ENCODE results near the gene PPP6R3. TPM values are rescaled to one million over a fixed set of nuclear protein-coding genes. Genes with fewer than 3 reads are reported as not detected.

The PPP6R3 gene
- polyA plus RNA-seq, 2 donors = 23.0 to 24.8 TPM

DNA sequence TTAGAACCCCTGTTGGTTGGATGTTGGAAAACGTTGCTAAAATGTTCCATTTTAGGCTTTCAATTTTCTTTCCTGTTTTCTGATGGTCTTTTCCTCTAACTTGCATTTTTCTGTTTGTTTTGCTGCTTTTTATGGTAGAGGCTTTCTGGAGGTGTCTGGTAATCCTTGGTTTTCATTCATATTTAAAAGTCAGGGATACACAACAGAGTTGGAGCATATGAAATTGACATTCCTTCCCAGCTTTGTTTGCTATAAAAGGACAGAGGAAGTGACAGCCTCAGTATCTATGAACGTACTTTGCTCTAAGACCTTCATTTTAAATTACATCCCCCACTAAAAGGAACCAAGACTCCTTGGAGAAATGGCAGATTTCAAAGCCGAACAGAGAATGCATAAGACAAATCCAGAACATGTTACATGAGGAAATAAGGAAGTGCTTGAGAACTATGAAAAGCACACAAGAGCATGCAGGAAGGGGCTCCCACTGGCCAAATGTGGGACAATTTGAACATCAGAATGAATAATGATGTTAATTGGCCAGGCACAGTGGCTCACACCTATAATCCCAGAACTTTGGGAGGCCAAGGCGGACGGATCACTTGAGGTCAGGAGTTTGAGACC is 56.7 kb downstream of the PPP6R3 start:
- H3K9me3 ChIP-seq (ENCODE audit: control insufficient read depth in 2 of 2, insufficient read depth in 1 of 2, low read depth in 1 of 2, low read length in 1 of 2) = no peaks in the 10 kb centered on the region
- peaks cover 3 to 12% of the 10 kb centered on the region in 2 donors for H3K36me3 ChIP-seq (ENCODE audit: control insufficient read depth in 2 of 2, insufficient read depth in 2 of 2, low read length in 1 of 2)
- no peaks in the 10 kb centered on the region for H3K27me3 ChIP-seq (ENCODE audit: control insufficient read depth in 1 of 2, insufficient read depth in 2 of 2, low read length in 2 of 2)
- WGBS, 2 donors = 81 to 87% methylated on average over 5 of the region's 5 CpGs
- no peak overlapping the region for H3K27ac ChIP-seq (ENCODE audit: low read depth in 2 of 2, low read length in 1 of 2)
- no peak overlapping the region for H3K4me3 ChIP-seq (ENCODE audit: low read depth in 1 of 2, low read length in 2 of 2)
- no peaks in the 10 kb centered on the region for H3K4me1 ChIP-seq (ENCODE audit: control insufficient read depth in 2 of 2, insufficient read depth in 2 of 2, low read length in 1 of 2)

- no peak overlapping the region for H3K27ac ChIP-seq (ENCODE audit: low read depth in 2 of 2, low read length in 1 of 2)
- no peaks in the 10 kb centered on the region for H3K9me3 ChIP-seq (ENCODE audit: control insufficient read depth in 2 of 2, insufficient read depth in 1 of 2, low read depth in 1 of 2, low read length in 1 of 2)
- no peak overlapping the region for H3K4me3 ChIP-seq (ENCODE audit: low read depth in 1 of 2, low read length in 2 of 2)
- H3K27me3 ChIP-seq (ENCODE audit: control insufficient read depth in 1 of 2, insufficient read depth in 2 of 2, low read length in 2 of 2) = no peaks in the 10 kb centered on the region
- H3K4me1 ChIP-seq (ENCODE audit: control insufficient read depth in 2 of 2, insufficient read depth in 2 of 2, low read length in 1 of 2) = no peaks in the 10 kb centered on the region
- H3K36me3 ChIP-seq (ENCODE audit: control insufficient read depth in 2 of 2, insufficient read depth in 2 of 2, low read length in 1 of 2) = peaks cover 5 to 10% of the 10 kb centered on the region in 2 donors
- WGBS, 2 donors = 29 to 38% methylated on average over 1 of the region's 1 CpG
These were observed 57.6 kb downstream of the PPP6R3 start for GRCh38 chr11:68518191-68518590.

GRCh38 chr11:68521969-68522652 is 61.6 kb downstream of the PPP6R3 start:
- H3K4me3 ChIP-seq (ENCODE audit: low read depth in 1 of 2, low read length in 2 of 2) = no peak overlapping the region
- no peaks in the 10 kb centered on the region for H3K27me3 ChIP-seq (ENCODE audit: control insufficient read depth in 1 of 2, insufficient read depth in 2 of 2, low read length in 2 of 2)
- no peaks in the 10 kb centered on the region for H3K4me1 ChIP-seq (ENCODE audit: control insufficient read depth in 2 of 2, insufficient read depth in 2 of 2, low read length in 1 of 2)
- H3K27ac ChIP-seq (ENCODE audit: low read depth in 2 of 2, low read length in 1 of 2) = no peak overlapping the region
- WGBS, 2 donors = 82 to 86% methylated on average over 4 of the region's 4 CpGs
- peaks cover 9 to 20% of the 10 kb centered on the region in 2 donors for H3K36me3 ChIP-seq (ENCODE audit: control insufficient read depth in 2 of 2, insufficient read depth in 2 of 2, low read length in 1 of 2)
- no peaks in the 10 kb centered on the region for H3K9me3 ChIP-seq (ENCODE audit: control insufficient read depth in 2 of 2, insufficient read depth in 1 of 2, low read depth in 1 of 2, low read length in 1 of 2)

- Histone ChIP-seq H3K27ac (ENCODE audit: low read depth in 2 of 2, low read length in 1 of 2) (no peak overlapping the region), H3K4me1 (ENCODE audit: control insufficient read depth in 2 of 2, insufficient read depth in 2 of 2, low read length in 1 of 2) (no peaks in the 10 kb centered on the region), H3K4me3 (ENCODE audit: low read depth in 1 of 2, low read length in 2 of 2) (no peak overlapping the region), H3K27me3 (ENCODE audit: control insufficient read depth in 1 of 2, insufficient read depth in 2 of 2, low read length in 2 of 2) (no peaks in the 10 kb centered on the region), H3K9me3 (ENCODE audit: control insufficient read depth in 2 of 2, insufficient read depth in 1 of 2, low read depth in 1 of 2, low read length in 1 of 2) (no peaks in the 10 kb centered on the region), H3K36me3 (ENCODE audit: control insufficient read depth in 2 of 2, insufficient read depth in 2 of 2, low read length in 1 of 2) (peaks cover 16 to 23% of the 10 kb centered on the region in 2 donors)
- 85 to 90% methylated on average over 4 of the region's 4 CpGs for WGBS, 2 donors
These were observed 62.5 kb downstream of the PPP6R3 start for GRCh38 chr11:68523033-68523432.

DNA sequence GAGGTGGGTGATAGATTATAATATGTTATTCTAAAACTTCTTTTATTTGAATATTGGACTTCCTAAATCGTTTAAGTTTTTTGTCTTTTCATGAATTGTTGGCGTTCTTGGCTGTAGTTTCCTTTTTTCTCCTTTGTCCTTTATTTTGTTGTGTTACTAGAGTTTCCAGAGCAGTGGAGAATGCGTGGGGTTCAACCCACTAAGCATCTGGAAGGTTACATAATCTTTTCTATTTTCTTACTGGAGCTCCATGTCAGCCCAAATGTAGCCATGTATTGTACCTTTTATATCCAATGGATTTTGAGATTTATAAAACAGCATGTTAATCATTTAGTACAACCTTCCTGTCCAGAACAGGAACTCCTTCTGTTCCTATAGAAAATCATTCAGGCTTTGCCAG is 63.2 kb downstream of the PPP6R3 start:
- no peaks in the 10 kb centered on the region for H3K27me3 ChIP-seq (ENCODE audit: control insufficient read depth in 1 of 2, insufficient read depth in 2 of 2, low read length in 2 of 2)
- whole genome bisulfite sequencing, 2 donors = 71 to 75% methylated on average over 3 of the region's 3 CpGs
- H3K36me3 ChIP-seq (ENCODE audit: control insufficient read depth in 2 of 2, insufficient read depth in 2 of 2, low read length in 1 of 2) = peaks cover 16 to 26% of the 10 kb centered on the region in 2 donors
- H3K4me1 ChIP-seq (ENCODE audit: control insufficient read depth in 2 of 2, insufficient read depth in 2 of 2, low read length in 1 of 2) = no peaks in the 10 kb centered on the region
- no peak overlapping the region for H3K27ac ChIP-seq (ENCODE audit: low read depth in 2 of 2, low read length in 1 of 2)
- no peak overlapping the region for H3K4me3 ChIP-seq (ENCODE audit: low read depth in 1 of 2, low read length in 2 of 2)
- no peaks in the 10 kb centered on the region for H3K9me3 ChIP-seq (ENCODE audit: control insufficient read depth in 2 of 2, insufficient read depth in 1 of 2, low read depth in 1 of 2, low read length in 1 of 2)

DNA sequence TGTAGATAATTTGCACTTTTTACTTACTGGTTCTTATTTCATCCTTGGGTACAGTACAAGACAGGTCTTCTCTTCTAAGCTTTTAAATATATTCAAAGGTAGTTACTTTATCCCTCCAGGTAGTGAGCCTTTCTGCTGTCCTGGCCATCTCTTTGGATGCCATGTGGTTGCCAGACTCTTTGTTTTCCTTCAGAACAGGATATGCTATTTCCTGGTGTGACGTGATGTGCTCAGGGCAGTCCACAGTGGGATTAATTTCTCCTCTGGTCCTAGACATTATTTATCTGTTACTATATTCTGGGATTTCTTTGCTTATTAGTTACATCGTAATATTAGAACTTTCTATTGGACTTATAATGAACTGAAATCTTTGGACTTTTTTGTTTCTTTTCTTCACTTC is 63.7 kb downstream of the PPP6R3 start:
- Histone ChIP-seq H3K27me3 (ENCODE audit: control insufficient read depth in 1 of 2, insufficient read depth in 2 of 2, low read length in 2 of 2) (no peaks in the 10 kb centered on the region), H3K27ac (ENCODE audit: low read depth in 2 of 2, low read length in 1 of 2) (no peak overlapping the region), H3K9me3 (ENCODE audit: control insufficient read depth in 2 of 2, insufficient read depth in 1 of 2, low read depth in 1 of 2, low read length in 1 of 2) (no peaks in the 10 kb centered on the region), H3K4me1 (ENCODE audit: control insufficient read depth in 2 of 2, insufficient read depth in 2 of 2, low read length in 1 of 2) (no peaks in the 10 kb centered on the region), H3K4me3 (ENCODE audit: low read depth in 1 of 2, low read length in 2 of 2) (no peak overlapping the region), H3K36me3 (ENCODE audit: control insufficient read depth in 2 of 2, insufficient read depth in 2 of 2, low read length in 1 of 2) (peaks cover 16 to 27% of the 10 kb centered on the region in 2 donors)
- WGBS, 2 donors = 58 to 59% methylated on average over 2 of the region's 2 CpGs

GRCh38 chr11:68524681-68525080 is 64.1 kb downstream of the PPP6R3 start:
- WGBS, 2 donors = 73 to 76% methylated on average over 2 of the region's 2 CpGs
- Histone ChIP-seq H3K4me1 (ENCODE audit: control insufficient read depth in 2 of 2, insufficient read depth in 2 of 2, low read length in 1 of 2) (no peaks in the 10 kb centered on the region), H3K9me3 (ENCODE audit: control insufficient read depth in 2 of 2, insufficient read depth in 1 of 2, low read depth in 1 of 2, low read length in 1 of 2) (no peaks in the 10 kb centered on the region)

GRCh38 chr11:68525336-68525735 is 64.8 kb downstream of the PPP6R3 start:
- peaks cover 15 to 25% of the 10 kb centered on the region in 2 donors for H3K36me3 ChIP-seq (ENCODE audit: control insufficient read depth in 2 of 2, insufficient read depth in 2 of 2, low read length in 1 of 2)
- no peaks in the 10 kb centered on the region for H3K4me1 ChIP-seq (ENCODE audit: control insufficient read depth in 2 of 2, insufficient read depth in 2 of 2, low read length in 1 of 2)
- no peak overlapping the region for H3K27ac ChIP-seq (ENCODE audit: low read depth in 2 of 2, low read length in 1 of 2)
- H3K27me3 ChIP-seq (ENCODE audit: control insufficient read depth in 1 of 2, insufficient read depth in 2 of 2, low read length in 2 of 2) = no peaks in the 10 kb centered on the region
- no peak overlapping the region for H3K4me3 ChIP-seq (ENCODE audit: low read depth in 1 of 2, low read length in 2 of 2)
- WGBS, 2 donors = 76 to 83% methylated on average over 3 of the region's 3 CpGs
- H3K9me3 ChIP-seq (ENCODE audit: control insufficient read depth in 2 of 2, insufficient read depth in 1 of 2, low read depth in 1 of 2, low read length in 1 of 2) = no peaks in the 10 kb centered on the region

More at GRCh38 chr11:68524681-68525080, 64.1 kb downstream of the PPP6R3 start:
- peaks cover 16 to 26% of the 10 kb centered on the region in 2 donors for H3K36me3 ChIP-seq (ENCODE audit: control insufficient read depth in 2 of 2, insufficient read depth in 2 of 2, low read length in 1 of 2)
- H3K4me3 ChIP-seq (ENCODE audit: low read depth in 1 of 2, low read length in 2 of 2) = no peak overlapping the region
- no peak overlapping the region for H3K27ac ChIP-seq (ENCODE audit: low read depth in 2 of 2, low read length in 1 of 2)
- H3K27me3 ChIP-seq (ENCODE audit: control insufficient read depth in 1 of 2, insufficient read depth in 2 of 2, low read length in 2 of 2) = no peaks in the 10 kb centered on the region

DNA sequence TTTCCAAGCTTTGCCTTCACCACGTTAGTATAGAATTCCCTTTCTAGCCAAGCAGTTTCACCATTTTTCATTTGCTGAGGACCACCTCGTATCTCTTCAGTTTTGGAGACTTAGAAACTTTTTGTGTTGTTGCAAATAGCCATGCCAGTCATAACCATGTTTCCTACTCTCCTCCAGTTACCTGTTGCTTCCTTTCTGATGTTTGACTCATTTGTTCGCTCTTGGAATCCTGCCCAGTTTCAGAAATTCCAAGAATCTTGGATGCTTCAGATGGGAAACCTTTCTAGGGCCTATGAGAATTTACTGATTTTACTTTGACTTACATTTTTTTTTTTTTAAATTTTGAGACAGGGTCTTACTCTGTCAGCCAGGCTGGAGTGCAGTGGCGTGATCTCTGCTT is 65.4 kb downstream of the PPP6R3 start:
- Histone ChIP-seq H3K36me3 (ENCODE audit: control insufficient read depth in 2 of 2, insufficient read depth in 2 of 2, low read length in 1 of 2) (peaks cover 13 to 22% of the 10 kb centered on the region in 2 donors), H3K4me3 (ENCODE audit: low read depth in 1 of 2, low read length in 2 of 2) (no peak overlapping the region), H3K27me3 (ENCODE audit: control insufficient read depth in 1 of 2, insufficient read depth in 2 of 2, low read length in 2 of 2) (no peaks in the 10 kb centered on the region), H3K4me1 (ENCODE audit: control insufficient read depth in 2 of 2, insufficient read depth in 2 of 2, low read length in 1 of 2) (no peaks in the 10 kb centered on the region), H3K9me3 (ENCODE audit: control insufficient read depth in 2 of 2, insufficient read depth in 1 of 2, low read depth in 1 of 2, low read length in 1 of 2) (no peaks in the 10 kb centered on the region), H3K27ac (ENCODE audit: low read depth in 2 of 2, low read length in 1 of 2) (no peak overlapping the region)
- 74 to 83% methylated on average over 4 of the region's 4 CpGs for WGBS, 2 donors

GRCh38 chr11:68527585-68527984 is 67.0 kb downstream of the PPP6R3 start:
- peaks cover 13 to 20% of the 10 kb centered on the region in 2 donors for H3K36me3 ChIP-seq (ENCODE audit: control insufficient read depth in 2 of 2, insufficient read depth in 2 of 2, low read length in 1 of 2)
- no peak overlapping the region for H3K27ac ChIP-seq (ENCODE audit: low read depth in 2 of 2, low read length in 1 of 2)
- no peaks in the 10 kb centered on the region for H3K27me3 ChIP-seq (ENCODE audit: control insufficient read depth in 1 of 2, insufficient read depth in 2 of 2, low read length in 2 of 2)
- H3K4me1 ChIP-seq (ENCODE audit: control insufficient read depth in 2 of 2, insufficient read depth in 2 of 2, low read length in 1 of 2) = no peaks in the 10 kb centered on the region
- no peak overlapping the region for H3K4me3 ChIP-seq (ENCODE audit: low read depth in 1 of 2, low read length in 2 of 2)
- 77 to 78% methylated on average over 4 of the region's 4 CpGs for whole genome bisulfite sequencing, 2 donors
- H3K9me3 ChIP-seq (ENCODE audit: control insufficient read depth in 2 of 2, insufficient read depth in 1 of 2, low read depth in 1 of 2, low read length in 1 of 2) = no peaks in the 10 kb centered on the region
